Measurements from ENCODE around the gene CDKN3. TPM values are rescaled to one million over a fixed set of nuclear protein-coding genes. Genes with fewer than 3 reads are reported as not detected.

Gene CDKN3
- total RNA-seq, 1 experiment from 2014 or later = 62.5 TPM

- H3K27ac ChIP-seq (ENCODE audit: low read depth, low read length) = no peak overlapping the region
- H3K36me3 ChIP-seq (ENCODE audit: control insufficient read depth in 1 of 2, insufficient read depth in 2 of 2, low read length in 2 of 2) = no peaks in the 10 kb centered on the region
- no peaks in the 10 kb centered on the region for H3K9me2 ChIP-seq (ENCODE audit: insufficient read depth)
- ChIA-PET CTCF (interaction anchor here (0.8 kb wide), 1 partner anchor 117 kb away, joined by 3 read pairs; no protein-coding TSS in a partner anchor), RAD21 (ENCODE audit: low non-redundant PET in 1 of 2, low total read pairs in 2 of 2, uncharacterized antibody in 2 of 2, unreplicated experiment in 2 of 2) (no interaction called here), POLR2A (no interaction called here)
- peaks cover 2 to 7% of the 10 kb centered on the region in 2 experiments; a peak in 2 of 4 replicates for H3K4me1 ChIP-seq (ENCODE audit: control insufficient read depth in 1 of 2, insufficient read depth in 2 of 2, low read length in 2 of 2)
- no peak overlapping the region for H3K9ac ChIP-seq (ENCODE audit: low read length)
- H3K4me3 ChIP-seq (replicated peaks in 1 of 2; ENCODE audit: low read depth in 1 of 2, low read length in 2 of 2) = no peak overlapping the region
- H2AFZ ChIP-seq (ENCODE audit: low read depth, low read length, poor library complexity, severe bottlenecking) = no peak overlapping the region
- no peaks in the 10 kb centered on the region for H3K9me3 ChIP-seq (ENCODE audit: control insufficient read depth in 1 of 2, insufficient read depth in 1 of 2, low read depth in 1 of 2, low read length in 2 of 2)
- no peak for ATAC-seq
- intact Hi-C loops (cut with micrococcal nuclease) = no loop called here
- TF ChIP-seq ATF3 (IDR thresholded peaks at IDR 0.05) (no peak), SP1 (IDR thresholded peaks at IDR 0.05; ENCODE audit: low read depth) (no peak), EGR1 (IDR thresholded peaks at IDR 0.05; ENCODE audit: low read depth) (no peak), CBX3 (IDR thresholded peaks at IDR 0.05; ENCODE audit: low read depth) (no peak), ZFX (IDR thresholded peaks at IDR 0.05) (no peak), ZBTB33 (IDR thresholded peaks at IDR 0.05; ENCODE audit: extremely low read depth, insufficient replicate concordance, low read length) (no peak), FOSL1 (IDR thresholded peaks at IDR 0.05; ENCODE audit: low read depth) (no peak), ELF1 (IDR thresholded peaks at IDR 0.05; ENCODE audit: borderline replicate concordance, low read depth) (no peak), EZH2phosphoT487 (IDR thresholded peaks at IDR 0.05; ENCODE audit: borderline replicate concordance) (no peak), ZNF274 (IDR thresholded peaks at IDR 0.05; ENCODE audit: low read depth, low read length) (no peak), CTCF (IDR thresholded peaks at IDR 0.05 in 2 of 3, conservative IDR thresholded peaks at IDR 0.05 in 1 of 3; ENCODE audit: borderline replicate concordance in 1 of 3, insufficient read depth in 1 of 3, low read depth in 2 of 3, low read length in 2 of 3) (no peak), RAD21 (IDR thresholded peaks at IDR 0.05; ENCODE audit: low read depth) (no peak), SRF (IDR thresholded peaks at IDR 0.05; ENCODE audit: low read depth) (no peak)
- H4K20me1 ChIP-seq (ENCODE audit: insufficient read depth) = no peaks in the 10 kb centered on the region
- BruUV-seq (replicated peaks) = no TSS peak
- DNase-seq (ENCODE audit: low read depth, low spot score) = no peak
- no peaks in the 10 kb centered on the region for H3K27me3 ChIP-seq (ENCODE audit: insufficient read depth, low read length)
- no peaks in the 10 kb centered on the region for H3K79me2 ChIP-seq (ENCODE audit: insufficient read depth, low read length)
- no peak overlapping the region for H3K4me2 ChIP-seq (ENCODE audit: low read length)
Measured at GRCh38 chr14:54447231-54447692, 50.5 kb downstream of the CDKN3 start.
